Measurements from ENCODE around the gene NRAS. TPM values are rescaled to one million over a fixed set of nuclear protein-coding genes. Genes with fewer than 3 reads are reported as not detected.

Gene NRAS
- total and polyA plus RNA-seq, 9 of the 15 experiments (the other 6 are each of a cell fraction or from before 2014, with no cell fraction given): 40.7 to 94.5 (median 75.4) TPM

- no peak for TF ChIP-seq ZNF324 (CRISPR knock-in tag; IDR thresholded peaks at IDR 0.05)
These were observed 34.2 kb upstream of the NRAS start (continued) for GRCh38 chr1:114750780-114751179.

GRCh38 chr1:114749835-114750234 is 33.3 kb upstream of the NRAS start:
- intact Hi-C loops (cut with micrococcal nuclease) (loop anchor here (10.0 kb wide), 1 partner anchor 405 kb away; no protein-coding TSS in a partner anchor), in situ Hi-C loops (cut with MboI) (no loop called here)
- no peaks in the 10 kb centered on the region for H3K9me1 ChIP-seq (ENCODE audit: control insufficient read depth, insufficient read depth, low read length)
- DNase-seq (ENCODE audit: extremely low read depth in 1 of 4, low spot score in 3 of 4) (no peak), ATAC-seq (no peak), FAIRE-seq (no peak)
- H4K20me1 ChIP-seq (replicated peaks; ENCODE audit: control insufficient read depth, insufficient read depth, low read length): peaks cover 39% of the 10 kb centered on the region
- H3K9me3 ChIP-seq (replicated peaks; ENCODE audit: control insufficient read depth, insufficient read depth, low read depth, low read length): no peaks in the 10 kb centered on the region
- H3K4me1 ChIP-seq (replicated peaks in 1 of 2; ENCODE audit: control insufficient read depth in 2 of 2, insufficient read depth in 2 of 2, low read length in 2 of 2): peaks cover 3 to 22% of the 10 kb centered on the region in 2 experiments; a peak in 4 of 5 replicates
- H3K9ac ChIP-seq (ENCODE audit: insufficient read depth in 1 of 2, low read depth in 2 of 2, low read length in 2 of 2): no peak overlapping the region
- H3K79me2 ChIP-seq (ENCODE audit: control insufficient read depth, insufficient read depth, low read length): peaks cover 100% of the 10 kb centered on the region
- no TSS peak for BruUV-seq (replicated peaks)
- TF ChIP-seq, protein P1, sequence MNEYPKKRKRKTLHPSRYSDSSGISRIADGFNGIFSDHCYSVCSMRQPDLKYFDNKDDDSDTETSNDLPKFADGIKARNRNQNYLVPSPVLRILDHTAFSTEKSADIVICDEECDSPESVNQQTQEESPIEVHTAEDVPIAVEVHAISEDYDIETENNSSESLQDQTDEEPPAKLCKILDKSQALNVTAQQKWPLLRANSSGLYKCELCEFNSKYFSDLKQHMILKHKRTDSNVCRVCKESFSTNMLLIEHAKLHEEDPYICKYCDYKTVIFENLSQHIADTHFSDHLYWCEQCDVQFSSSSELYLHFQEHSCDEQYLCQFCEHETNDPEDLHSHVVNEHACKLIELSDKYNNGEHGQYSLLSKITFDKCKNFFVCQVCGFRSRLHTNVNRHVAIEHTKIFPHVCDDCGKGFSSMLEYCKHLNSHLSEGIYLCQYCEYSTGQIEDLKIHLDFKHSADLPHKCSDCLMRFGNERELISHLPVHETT (CRISPR knock-in tag; conservative IDR thresholded peaks at IDR 0.05 in 1 of 2, IDR thresholded peaks at IDR 0.05 in 1 of 2): no peak
- TF ChIP-seq, protein P2, sequence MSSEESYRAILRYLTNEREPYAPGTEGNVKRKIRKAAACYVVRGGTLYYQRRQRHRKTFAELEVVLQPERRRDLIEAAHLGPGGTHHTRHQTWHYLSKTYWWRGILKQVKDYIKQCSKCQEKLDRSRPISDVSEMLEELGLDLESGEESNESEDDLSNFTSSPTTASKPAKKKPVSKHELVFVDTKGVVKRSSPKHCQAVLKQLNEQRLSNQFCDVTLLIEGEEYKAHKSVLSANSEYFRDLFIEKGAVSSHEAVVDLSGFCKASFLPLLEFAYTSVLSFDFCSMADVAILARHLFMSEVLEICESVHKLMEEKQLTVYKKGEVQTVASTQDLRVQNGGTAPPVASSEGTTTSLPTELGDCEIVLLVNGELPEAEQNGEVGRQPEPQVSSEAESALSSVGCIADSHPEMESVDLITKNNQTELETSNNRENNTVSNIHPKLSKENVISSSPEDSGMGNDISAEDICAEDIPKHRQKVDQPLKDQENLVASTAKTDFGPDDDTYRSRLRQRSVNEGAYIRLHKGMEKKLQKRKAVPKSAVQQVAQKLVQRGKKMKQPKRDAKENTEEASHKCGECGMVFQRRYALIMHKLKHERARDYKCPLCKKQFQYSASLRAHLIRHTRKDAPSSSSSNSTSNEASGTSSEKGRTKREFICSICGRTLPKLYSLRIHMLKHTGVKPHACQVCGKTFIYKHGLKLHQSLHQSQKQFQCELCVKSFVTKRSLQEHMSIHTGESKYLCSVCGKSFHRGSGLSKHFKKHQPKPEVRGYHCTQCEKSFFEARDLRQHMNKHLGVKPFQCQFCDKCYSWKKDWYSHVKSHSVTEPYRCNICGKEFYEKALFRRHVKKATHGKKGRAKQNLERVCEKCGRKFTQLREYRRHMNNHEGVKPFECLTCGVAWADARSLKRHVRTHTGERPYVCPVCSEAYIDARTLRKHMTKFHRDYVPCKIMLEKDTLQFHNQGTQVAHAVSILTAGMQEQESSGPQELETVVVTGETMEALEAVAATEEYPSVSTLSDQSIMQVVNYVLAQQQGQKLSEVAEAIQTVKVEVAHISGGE (CRISPR knock-in tag; IDR thresholded peaks at IDR 0.05): 0 out of 6 replicates have a peak, but pooled peaks of 1 of the 3 experiments have one; percentile 10
- TF ChIP-seq ZNF316 (IDR thresholded peaks at IDR 0.05): peak; percentile 41; the same call in 1 of the 2 replicates
- H3K36me3 ChIP-seq (ENCODE audit: control insufficient read depth, insufficient read depth, low read length): peaks cover 83% of the 10 kb centered on the region
- CTCF ChIA-PET (ENCODE audit: low intra/inter-chr PET ratio): no interaction called here
- H3K4me3 ChIP-seq: no peak overlapping the region
- H3K4me2 ChIP-seq (ENCODE audit: insufficient read depth, low read length): no peak overlapping the region
- WGBS (ENCODE audit: insufficient coverage, low coverage, missing lambda C conversion rate): 97% methylated on average over 5 of the region's 5 CpGs
- H3K27me3 ChIP-seq (ENCODE audit: control insufficient read depth in 2 of 2, insufficient read depth in 2 of 2, low read length in 2 of 2): no peaks in the 10 kb centered on the region
- no peak overlapping the region for H2AFZ ChIP-seq (ENCODE audit: low read depth, low read length)
- H3K27ac ChIP-seq (ENCODE audit: extremely low read depth, low read depth, low read length): no peak overlapping the region
- POLR2A ChIA-PET: no interaction called here
